HG03469 (cell line): ENCODE results near the gene RUVBL1.
"Not testable (repeated sequence)": the region's sequence is repeated elsewhere in the genome, so short reads cannot be mapped to it uniquely, and the experiment has no call there.

ENCODE experiments used
- ATAC-seq: cut with Tn5 transposase; IDR thresholded peaks from one replicate; pipeline ENCODE4 v1.9.1; 2021; ENCODE audit warnings: mild to moderate bottlenecking, moderate library complexity, moderate number of reproducible peaks; ENCODE audit not compliant: unreplicated experiment

The RUVBL1 gene

GRCh38 chr3:128123538-128124368 is at the start of gene RUVBL1:
Gene RUVBL1 (minus strand): TSS chr3:128123812. CDS start chr3:128123724, 88 bp downstream.
- peak; percentile 95 for ATAC-seq

- no peak for ATAC-seq
These were observed 49.6 kb upstream of the RUVBL1 start for GRCh38 chr3:128173200-128173599.

- no peak for ATAC-seq
These were observed 47.4 kb upstream of the RUVBL1 start for GRCh38 chr3:128170866-128171516.

- ATAC-seq: no peak
These were observed 45.2 kb upstream of the RUVBL1 start for GRCh38 chr3:128168836-128169235.

GRCh38 chr3:128167973-128168674 is 44.5 kb upstream of the RUVBL1 start:
- ATAC-seq: no peak

GRCh38 chr3:128167646-128167972 is 44.0 kb upstream of the RUVBL1 start:
- no peak for ATAC-seq

- ATAC-seq: no peak
These were observed 43.4 kb upstream of the RUVBL1 start for GRCh38 chr3:128166971-128167453.

GRCh38 chr3:128163432-128163831 is 39.8 kb upstream of the RUVBL1 start:
- no peak for ATAC-seq

- ATAC-seq: no peak
These were observed 37.0 kb upstream of the RUVBL1 start for GRCh38 chr3:128160661-128161060.

GRCh38 chr3:128155616-128156360 is 32.2 kb upstream of the RUVBL1 start:
- no peak for ATAC-seq

- not testable (repeated sequence) for ATAC-seq
These were observed 30.7 kb upstream of the RUVBL1 start for GRCh38 chr3:128154354-128154753.

GRCh38 chr3:128153156-128154041 is 29.8 kb upstream of the RUVBL1 start, which contains the start of gene EEFSEC:
Gene EEFSEC (plus strand): TSS chr3:128153481. CDS start chr3:128153508, 27 bp downstream.
- peak; percentile 68 for ATAC-seq

GRCh38 chr3:128152419-128153155 is 29.0 kb upstream of the RUVBL1 start:
- ATAC-seq: no peak

GRCh38 chr3:128151758-128152274 is 28.2 kb upstream of the RUVBL1 start:
- ATAC-seq: no peak

- no peak for ATAC-seq
These were observed 26.0 kb upstream of the RUVBL1 start for GRCh38 chr3:128149650-128150049.

GRCh38 chr3:128146201-128146600 is 22.6 kb upstream of the RUVBL1 start:
- ATAC-seq: no peak

GRCh38 chr3:128145279-128145678 is 21.7 kb upstream of the RUVBL1 start:
- no peak for ATAC-seq

GRCh38 chr3:128144512-128145187 is 21.0 kb upstream of the RUVBL1 start:
- ATAC-seq: no peak
